HK-2 (cell line): ENCODE data around the gene DDX49.
"Not testable (repeated sequence)": the region's sequence is repeated elsewhere in the genome, so short reads cannot be mapped to it uniquely, and the experiment has no call there.

ENCODE experiments used
- DNase-seq: peaks from one replicate; pipeline ENCODE4 v3.0.0-alpha.2; 2018; ENCODE audit not compliant: unreplicated experiment

The DDX49 gene

GRCh38 chr19:18940769-18941627 lies 21.5 kb downstream of the DDX49 start, which contains the start of gene HOMER3:
Gene HOMER3 (minus strand): TSS chr19:18941217. CDS start chr19:18938982, 2,235 bp downstream.
- DNase-seq: peak; percentile 77

- DNase-seq: no peak
Measured at GRCh38 chr19:18941628-18942354, 22.3 kb downstream of the DDX49 start.

- DNase-seq: no peak
Measured at GRCh38 chr19:18942692-18943091, 23.2 kb downstream of the DDX49 start.

GRCh38 chr19:18943465-18943864 lies 23.9 kb downstream of the DDX49 start:
- no peak for DNase-seq

GRCh38 chr19:18945297-18945696 lies 25.8 kb downstream of the DDX49 start:
- no peak for DNase-seq

GRCh38 chr19:18946335-18946734 lies 26.8 kb downstream of the DDX49 start:
- DNase-seq: no peak

GRCh38 chr19:18946918-18947317 lies 27.4 kb downstream of the DDX49 start:
- no peak for DNase-seq

GRCh38 chr19:18948075-18948975 lies 28.8 kb downstream of the DDX49 start:
- no peak for DNase-seq

- DNase-seq: no peak
Measured at GRCh38 chr19:18948976-18949356, 29.5 kb downstream of the DDX49 start.

- no peak for DNase-seq
Measured at GRCh38 chr19:18949858-18950257, 30.3 kb downstream of the DDX49 start.

GRCh38 chr19:18951721-18952281 lies 32.3 kb downstream of the DDX49 start:
- DNase-seq: no peak

GRCh38 chr19:18952364-18953003 lies 33.0 kb downstream of the DDX49 start:
- DNase-seq: not testable (repeated sequence)

GRCh38 chr19:18954094-18954493 lies 34.6 kb downstream of the DDX49 start:
- no peak for DNase-seq

GRCh38 chr19:18955042-18955441 lies 35.5 kb downstream of the DDX49 start:
- DNase-seq: no peak

GRCh38 chr19:18960370-18960769 lies 40.9 kb downstream of the DDX49 start:
- DNase-seq: no peak

- DNase-seq: no peak
Measured at GRCh38 chr19:18961767-18962620, 42.5 kb downstream of the DDX49 start.

GRCh38 chr19:18964121-18964520 lies 44.6 kb downstream of the DDX49 start:
- no peak for DNase-seq

- DNase-seq: no peak
Measured at GRCh38 chr19:18966307-18966706, 46.8 kb downstream of the DDX49 start.

- DNase-seq: peak; percentile 74
Measured at GRCh38 chr19:18967358-18968146, 48.0 kb downstream of the DDX49 start.
